Subcutaneous adipose tissue (tissue), 4 donors: ENCODE measurements around the gene MISP3. TPM values are rescaled to one million over a fixed set of nuclear protein-coding genes. Genes with fewer than 3 reads are reported as not detected.

Experiments used
- total RNA-seq, 4 donors: library from RNA; depleted of rRNA; stranded (reverse); fragments of >200 nt; gene quantifications; one replicate each; pipeline ENCODE4 v1.1.0, GENCODE V29; 2016
- TF ChIP-seq, protein P1 (sequence below): fragments of 450-650 bp; IDR thresholded peaks from one replicate; pipeline ENCODE4 v1.5.1; 2016; ENCODE audit warnings: low read depth, mild to moderate bottlenecking, control low read depth, antibody characterized with exemption, moderate library complexity

The MISP3 gene
- total RNA-seq, 4 donors from 2014 or later = 1.3 to 3.7 (median 3.6) TPM; not detected in 1

DNA sequence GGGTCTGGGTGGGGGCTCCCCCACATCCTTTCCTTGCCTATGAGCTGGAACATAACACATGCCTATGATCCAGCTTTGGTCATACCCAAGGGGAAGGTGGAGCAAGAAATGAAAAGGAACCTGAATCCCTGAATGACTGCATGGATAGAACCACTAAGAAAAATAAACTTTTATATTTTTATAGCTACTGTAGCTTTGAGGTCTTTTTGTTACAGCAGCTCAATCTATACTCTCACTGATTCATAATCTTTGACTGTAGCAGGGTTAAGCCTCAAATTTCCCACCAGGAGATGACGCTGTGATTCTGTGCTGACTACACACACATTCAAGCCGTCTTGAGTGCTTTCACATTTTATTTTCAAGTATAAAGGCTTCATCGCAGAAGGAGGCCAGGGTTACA is 19.6 kb upstream of the MISP3 start:
- TF ChIP-seq, protein P1, sequence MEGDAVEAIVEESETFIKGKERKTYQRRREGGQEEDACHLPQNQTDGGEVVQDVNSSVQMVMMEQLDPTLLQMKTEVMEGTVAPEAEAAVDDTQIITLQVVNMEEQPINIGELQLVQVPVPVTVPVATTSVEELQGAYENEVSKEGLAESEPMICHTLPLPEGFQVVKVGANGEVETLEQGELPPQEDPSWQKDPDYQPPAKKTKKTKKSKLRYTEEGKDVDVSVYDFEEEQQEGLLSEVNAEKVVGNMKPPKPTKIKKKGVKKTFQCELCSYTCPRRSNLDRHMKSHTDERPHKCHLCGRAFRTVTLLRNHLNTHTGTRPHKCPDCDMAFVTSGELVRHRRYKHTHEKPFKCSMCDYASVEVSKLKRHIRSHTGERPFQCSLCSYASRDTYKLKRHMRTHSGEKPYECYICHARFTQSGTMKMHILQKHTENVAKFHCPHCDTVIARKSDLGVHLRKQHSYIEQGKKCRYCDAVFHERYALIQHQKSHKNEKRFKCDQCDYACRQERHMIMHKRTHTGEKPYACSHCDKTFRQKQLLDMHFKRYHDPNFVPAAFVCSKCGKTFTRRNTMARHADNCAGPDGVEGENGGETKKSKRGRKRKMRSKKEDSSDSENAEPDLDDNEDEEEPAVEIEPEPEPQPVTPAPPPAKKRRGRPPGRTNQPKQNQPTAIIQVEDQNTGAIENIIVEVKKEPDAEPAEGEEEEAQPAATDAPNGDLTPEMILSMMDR = no peak

DNA sequence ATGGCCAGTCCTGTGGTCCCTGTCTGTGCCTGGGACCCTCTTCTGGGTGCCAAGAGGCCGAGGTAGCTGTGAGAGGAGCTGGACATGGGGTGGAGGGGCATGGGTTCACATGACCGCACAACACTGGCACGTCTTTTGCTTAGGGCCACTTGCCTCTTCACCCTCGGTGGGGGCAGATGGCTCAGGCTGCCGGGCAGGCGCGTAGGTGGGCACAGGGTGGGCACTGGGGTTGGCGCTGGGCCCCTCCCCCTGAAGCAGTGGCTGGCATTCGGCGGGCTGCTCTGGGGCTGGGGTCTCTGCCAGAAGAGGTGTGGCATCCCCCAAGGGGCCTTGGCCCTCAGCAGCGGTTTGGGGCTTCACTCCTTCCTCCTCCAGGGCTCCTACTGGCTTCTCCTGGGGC is 19.1 kb upstream of the MISP3 start:
- TF ChIP-seq, protein P1 = no peak

DNA sequence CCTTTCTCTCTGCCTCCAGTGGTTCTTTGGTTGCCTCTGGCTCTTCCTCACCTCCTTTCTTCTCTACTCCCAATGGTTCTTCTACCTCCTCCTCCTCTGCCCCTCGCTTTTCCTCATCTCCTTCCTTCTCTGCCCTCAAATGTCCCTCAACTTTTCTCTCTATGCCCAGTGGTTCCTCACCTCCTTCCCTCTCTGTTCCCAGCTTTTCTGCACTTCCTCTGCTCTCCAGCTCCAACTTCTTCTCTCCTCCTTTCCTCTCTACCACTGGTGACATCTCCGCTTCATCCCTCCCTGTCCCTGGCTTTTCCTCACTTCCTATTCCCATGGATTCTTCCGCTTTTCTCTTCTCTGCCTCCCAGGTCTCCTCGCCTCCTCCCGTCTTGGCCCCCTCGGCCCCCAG is 18.5 kb upstream of the MISP3 start:
- TF ChIP-seq, protein P1 = no peak

DNA sequence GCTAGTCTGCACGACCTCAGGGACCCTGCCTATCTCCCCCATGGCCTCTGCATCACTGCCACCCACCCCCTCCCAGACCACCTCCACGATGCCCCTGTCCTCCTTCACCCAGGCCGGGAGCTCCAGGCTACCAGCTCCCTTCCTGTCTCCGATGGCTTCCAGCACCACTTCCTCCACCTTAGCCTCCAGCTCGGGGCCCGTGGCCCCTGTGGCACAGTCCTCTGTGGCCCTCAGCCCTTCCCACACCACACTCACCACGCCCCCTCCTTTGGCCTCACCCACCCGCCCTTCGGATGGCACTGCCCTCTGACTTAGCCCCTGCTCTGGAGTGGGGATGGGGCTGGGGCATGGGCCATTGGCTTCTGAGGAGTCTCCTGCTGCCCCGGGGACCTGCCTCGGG is 17.9 kb upstream of the MISP3 start:
- TF ChIP-seq, protein P1 = no peak

DNA sequence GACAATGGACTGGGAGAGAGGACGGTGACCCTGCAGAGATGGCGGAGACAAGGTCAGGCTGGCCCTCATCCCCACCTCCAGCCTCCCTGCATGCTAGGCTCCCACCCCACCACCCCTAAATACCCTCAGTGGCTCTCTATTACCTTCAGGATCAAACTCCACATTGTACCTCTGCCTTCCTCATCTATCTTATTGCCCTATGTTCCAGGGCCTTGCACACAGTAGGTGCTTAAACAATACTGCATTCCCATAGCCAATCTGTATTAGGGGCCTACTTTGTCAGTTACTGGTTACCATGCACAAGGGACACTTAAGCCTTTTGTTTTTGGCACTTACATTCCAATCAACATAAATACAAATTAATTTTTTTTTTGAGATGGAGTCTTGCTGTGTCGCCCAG is 17.2 kb upstream of the MISP3 start:
- TF ChIP-seq, protein P1 = no peak

DNA sequence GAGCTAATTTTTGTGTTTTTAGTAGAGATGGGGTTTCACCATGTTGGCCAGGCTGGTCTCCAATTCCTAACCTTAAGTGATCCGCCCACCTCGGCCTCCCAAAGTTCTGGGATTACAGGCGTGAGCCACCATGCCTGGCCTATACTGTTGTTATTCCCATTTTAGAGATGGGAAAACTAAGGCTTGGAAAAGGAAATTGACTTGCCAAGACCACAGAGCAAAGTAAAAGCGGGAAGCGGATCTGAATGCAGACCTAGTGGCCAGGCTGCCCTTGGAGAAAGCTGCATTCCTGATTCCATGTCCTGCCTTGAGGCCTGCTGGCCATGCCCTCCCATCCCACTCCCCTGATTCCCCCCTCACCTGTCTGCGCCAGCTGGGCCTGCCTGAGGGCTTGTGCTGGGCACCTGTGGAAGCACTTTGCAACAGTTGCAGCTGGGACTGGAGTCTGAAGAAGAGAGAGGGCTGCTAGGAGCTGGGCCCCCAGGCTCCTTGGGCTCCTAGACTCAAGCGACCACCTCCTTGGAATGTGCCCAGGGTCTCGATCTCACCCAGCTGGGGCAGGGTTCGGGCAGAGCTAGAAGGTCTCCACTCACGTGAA is 16.4 kb upstream of the MISP3 start:
- TF ChIP-seq, protein P1 = no peak

DNA sequence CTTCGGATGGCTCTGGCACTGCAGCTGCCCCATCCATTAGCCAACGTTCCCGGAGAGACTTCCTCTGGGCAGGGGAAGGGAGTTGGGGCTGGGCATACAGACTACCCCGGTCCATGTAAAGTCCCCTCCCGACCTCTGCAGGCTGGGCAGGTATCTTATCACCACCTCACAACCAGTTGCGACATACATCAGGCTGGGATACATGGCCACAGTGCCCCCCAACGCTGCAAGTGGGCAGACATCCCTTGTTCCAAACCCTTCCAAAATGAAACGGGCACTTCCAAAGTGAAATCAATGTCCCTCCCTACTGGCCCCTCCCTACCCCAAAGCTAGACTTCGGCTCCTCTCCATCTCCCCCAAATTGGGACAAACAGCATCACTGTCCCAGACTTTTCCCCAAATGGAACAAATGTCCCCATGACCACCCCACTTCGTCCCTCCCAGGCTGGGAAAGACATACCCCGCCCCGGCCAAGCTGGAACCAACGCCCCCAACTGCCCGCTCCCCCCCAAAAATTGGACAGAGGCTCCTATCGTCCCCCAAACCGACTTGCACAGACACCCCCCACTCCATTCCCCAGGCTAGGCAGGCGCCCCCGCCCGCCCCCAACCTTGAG is 15.7 kb upstream of the MISP3 start:
- TF ChIP-seq, protein P1 = no peak
